CD1c-positive myeloid dendritic cell (primary cell): ENCODE data around the gene ARHGAP27.
A peak's percentile ranks its signal among the peaks of the same experiment; 100 is the strongest.
"Not testable (repeated sequence)": the region's sequence is repeated elsewhere in the genome, so short reads cannot be mapped to it uniquely, and the experiment has no call there.

Source experiments
- DNase-seq: peaks from one replicate; pipeline ENCODE4 v3.0.0-alpha.2; 2016; ENCODE audit errors: extremely low spot score

Gene ARHGAP27

GRCh38 chr17:45363498-45363897 is 69.2 kb downstream of the ARHGAP27 start:
- DNase-seq: no peak

GRCh38 chr17:45361976-45362375 is 70.7 kb downstream of the ARHGAP27 start:
- DNase-seq: no peak

- no peak for DNase-seq
Measured at GRCh38 chr17:45361451-45361850, 71.2 kb downstream of the ARHGAP27 start.

- DNase-seq: no peak
Measured at GRCh38 chr17:45357364-45357997, 75.2 kb downstream of the ARHGAP27 start.

- DNase-seq: no peak
Measured at GRCh38 chr17:45355087-45355486, 77.6 kb downstream of the ARHGAP27 start.

GRCh38 chr17:45353043-45353442 is 79.6 kb downstream of the ARHGAP27 start:
- peak; percentile 87 for DNase-seq

GRCh38 chr17:45351831-45352230 is 80.8 kb downstream of the ARHGAP27 start:
- DNase-seq: no peak

- no peak for DNase-seq
Measured at GRCh38 chr17:45347444-45347843, 85.2 kb downstream of the ARHGAP27 start.

- no peak for DNase-seq
Measured at GRCh38 chr17:45346216-45347015, 86.3 kb downstream of the ARHGAP27 start.

GRCh38 chr17:45345554-45346215 is 87.0 kb downstream of the ARHGAP27 start:
- peak; percentile 42 for DNase-seq

GRCh38 chr17:45345246-45345553 is 87.5 kb downstream of the ARHGAP27 start:
- no peak for DNase-seq

GRCh38 chr17:45343967-45344664 is 88.6 kb downstream of the ARHGAP27 start:
- not testable (repeated sequence) for DNase-seq
